Measurements from ENCODE around the gene GMFB. TPM values are rescaled to one million over a fixed set of nuclear protein-coding genes. Genes with fewer than 3 reads are reported as not detected.

The GMFB gene
- total RNA-seq, 1 experiment from 2014 or later: 63.7 TPM

DNA sequence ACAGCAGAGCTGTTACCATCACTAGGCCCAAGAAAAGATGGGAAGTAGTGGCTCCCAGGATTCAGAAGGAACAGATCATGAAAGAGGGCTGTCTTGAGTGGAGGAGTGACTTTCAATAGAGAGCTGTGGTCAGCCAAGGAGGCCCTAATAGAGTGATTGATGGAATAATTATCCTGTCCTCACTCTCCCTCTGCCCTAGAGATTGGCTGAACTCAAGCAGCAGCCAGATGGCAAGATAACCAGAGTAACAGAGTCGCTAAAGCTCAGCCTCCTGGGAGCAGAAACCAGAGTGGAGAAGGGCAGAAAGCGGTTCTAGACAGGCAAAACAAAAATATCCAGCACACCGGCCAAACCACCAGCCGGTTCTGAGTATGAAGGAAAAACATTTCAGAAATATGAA lies 23.1 kb downstream of the GMFB start:
- Mint-ChIP-seq H3K4me3 (no peak overlapping the region), H3K9me3 (peaks cover 18% of the 10 kb centered on the region), H3K36me3 (peaks cover 17% of the 10 kb centered on the region), H3K27me3 (ENCODE audit: low read depth) (peaks cover 6% of the 10 kb centered on the region), H3K4me1 (no peaks in the 10 kb centered on the region), H3K27ac (no peak overlapping the region)
- CTCF ChIA-PET: no interaction called here
- POLR2A ChIA-PET: interaction anchor here (0.9 kb wide), 1 partner anchor 23 kb away, joined by 3 read pairs; no protein-coding TSS in a partner anchor
- no peak for ATAC-seq
- TF ChIP-seq, protein P1, sequence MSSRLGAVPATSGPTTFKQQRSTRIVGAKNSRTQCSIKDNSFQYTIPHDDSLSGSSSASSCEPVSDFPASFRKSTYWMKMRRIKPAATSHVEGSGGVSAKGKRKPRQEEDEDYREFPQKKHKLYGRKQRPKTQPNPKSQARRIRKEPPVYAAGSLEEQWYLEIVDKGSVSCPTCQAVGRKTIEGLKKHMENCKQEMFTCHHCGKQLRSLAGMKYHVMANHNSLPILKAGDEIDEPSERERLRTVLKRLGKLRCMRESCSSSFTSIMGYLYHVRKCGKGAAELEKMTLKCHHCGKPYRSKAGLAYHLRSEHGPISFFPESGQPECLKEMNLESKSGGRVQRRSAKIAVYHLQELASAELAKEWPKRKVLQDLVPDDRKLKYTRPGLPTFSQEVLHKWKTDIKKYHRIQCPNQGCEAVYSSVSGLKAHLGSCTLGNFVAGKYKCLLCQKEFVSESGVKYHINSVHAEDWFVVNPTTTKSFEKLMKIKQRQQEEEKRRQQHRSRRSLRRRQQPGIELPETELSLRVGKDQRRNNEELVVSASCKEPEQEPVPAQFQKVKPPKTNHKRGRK (CRISPR knock-in tag; IDR thresholded peaks at IDR 0.05; ENCODE audit: borderline replicate concordance): no peak
- TF ChIP-seq CBFB (CRISPR knock-in tag; IDR thresholded peaks at IDR 0.05; ENCODE audit: low read depth): no peak
- TF ChIP-seq RELA (CRISPR knock-in tag; IDR thresholded peaks at IDR 0.05; ENCODE audit: borderline replicate concordance): no peak
- no peak for TF ChIP-seq FOXK1 (CRISPR knock-in tag; IDR thresholded peaks at IDR 0.05)
- no peak for TF ChIP-seq TCF7 (CRISPR knock-in tag; IDR thresholded peaks at IDR 0.05; ENCODE audit: low read depth)
- TF ChIP-seq NFYB (CRISPR knock-in tag; conservative IDR thresholded peaks at IDR 0.05; ENCODE audit: low read depth): no peak
- no peak for TF ChIP-seq ZNF219 (CRISPR knock-in tag; IDR thresholded peaks at IDR 0.05; ENCODE audit: borderline replicate concordance)
- TF ChIP-seq, protein P2, sequence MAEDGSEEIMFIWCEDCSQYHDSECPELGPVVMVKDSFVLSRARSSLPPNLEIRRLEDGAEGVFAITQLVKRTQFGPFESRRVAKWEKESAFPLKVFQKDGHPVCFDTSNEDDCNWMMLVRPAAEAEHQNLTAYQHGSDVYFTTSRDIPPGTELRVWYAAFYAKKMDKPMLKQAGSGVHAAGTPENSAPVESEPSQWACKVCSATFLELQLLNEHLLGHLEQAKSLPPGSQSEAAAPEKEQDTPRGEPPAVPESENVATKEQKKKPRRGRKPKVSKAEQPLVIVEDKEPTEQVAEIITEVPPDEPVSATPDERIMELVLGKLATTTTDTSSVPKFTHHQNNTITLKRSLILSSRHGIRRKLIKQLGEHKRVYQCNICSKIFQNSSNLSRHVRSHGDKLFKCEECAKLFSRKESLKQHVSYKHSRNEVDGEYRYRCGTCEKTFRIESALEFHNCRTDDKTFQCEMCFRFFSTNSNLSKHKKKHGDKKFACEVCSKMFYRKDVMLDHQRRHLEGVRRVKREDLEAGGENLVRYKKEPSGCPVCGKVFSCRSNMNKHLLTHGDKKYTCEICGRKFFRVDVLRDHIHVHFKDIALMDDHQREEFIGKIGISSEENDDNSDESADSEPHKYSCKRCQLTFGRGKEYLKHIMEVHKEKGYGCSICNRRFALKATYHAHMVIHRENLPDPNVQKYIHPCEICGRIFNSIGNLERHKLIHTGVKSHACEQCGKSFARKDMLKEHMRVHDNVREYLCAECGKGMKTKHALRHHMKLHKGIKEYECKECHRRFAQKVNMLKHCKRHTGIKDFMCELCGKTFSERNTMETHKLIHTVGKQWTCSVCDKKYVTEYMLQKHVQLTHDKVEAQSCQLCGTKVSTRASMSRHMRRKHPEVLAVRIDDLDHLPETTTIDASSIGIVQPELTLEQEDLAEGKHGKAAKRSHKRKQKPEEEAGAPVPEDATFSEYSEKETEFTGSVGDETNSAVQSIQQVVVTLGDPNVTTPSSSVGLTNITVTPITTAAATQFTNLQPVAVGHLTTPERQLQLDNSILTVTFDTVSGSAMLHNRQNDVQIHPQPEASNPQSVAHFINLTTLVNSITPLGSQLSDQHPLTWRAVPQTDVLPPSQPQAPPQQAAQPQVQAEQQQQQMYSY (CRISPR knock-in tag; IDR thresholded peaks at IDR 0.05): no peak
- no peak for TF ChIP-seq AR (CRISPR knock-in tag; IDR thresholded peaks at IDR 0.05)
- no peak for TF ChIP-seq RORB (CRISPR knock-in tag; IDR thresholded peaks at IDR 0.05)
- TF ChIP-seq, protein P3, sequence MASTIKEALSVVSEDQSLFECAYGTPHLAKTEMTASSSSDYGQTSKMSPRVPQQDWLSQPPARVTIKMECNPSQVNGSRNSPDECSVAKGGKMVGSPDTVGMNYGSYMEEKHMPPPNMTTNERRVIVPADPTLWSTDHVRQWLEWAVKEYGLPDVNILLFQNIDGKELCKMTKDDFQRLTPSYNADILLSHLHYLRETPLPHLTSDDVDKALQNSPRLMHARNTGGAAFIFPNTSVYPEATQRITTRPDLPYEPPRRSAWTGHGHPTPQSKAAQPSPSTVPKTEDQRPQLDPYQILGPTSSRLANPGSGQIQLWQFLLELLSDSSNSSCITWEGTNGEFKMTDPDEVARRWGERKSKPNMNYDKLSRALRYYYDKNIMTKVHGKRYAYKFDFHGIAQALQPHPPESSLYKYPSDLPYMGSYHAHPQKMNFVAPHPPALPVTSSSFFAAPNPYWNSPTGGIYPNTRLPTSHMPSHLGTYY (CRISPR knock-in tag; IDR thresholded peaks at IDR 0.05): no peak
- TF ChIP-seq MAX (CRISPR knock-in tag; IDR thresholded peaks at IDR 0.05): no peak
- DNase-seq (ENCODE audit: low spot score): no peak

- H3K9me3 Mint-ChIP-seq: peaks cover 31% of the 10 kb centered on the region
- TF ChIP-seq NR1H2 (CRISPR knock-in tag; IDR thresholded peaks at IDR 0.05): no peak
- TF ChIP-seq SMAD3 (CRISPR knock-in tag; IDR thresholded peaks at IDR 0.05; ENCODE audit: borderline replicate concordance): no peak
- TF ChIP-seq KAT7 (CRISPR knock-in tag; IDR thresholded peaks at IDR 0.05; ENCODE audit: borderline replicate concordance): no peak
- TF ChIP-seq ZNF396 (CRISPR knock-in tag; IDR thresholded peaks at IDR 0.05; ENCODE audit: borderline replicate concordance): no peak
- TF ChIP-seq CBFB (CRISPR knock-in tag; IDR thresholded peaks at IDR 0.05; ENCODE audit: low read depth): no peak
- TF ChIP-seq MAX (CRISPR knock-in tag; IDR thresholded peaks at IDR 0.05): no peak
- no peak for TF ChIP-seq MXD4 (CRISPR knock-in tag; IDR thresholded peaks at IDR 0.05; ENCODE audit: borderline replicate concordance)
- TF ChIP-seq ZBTB21 (CRISPR knock-in tag; IDR thresholded peaks at IDR 0.05; ENCODE audit: borderline replicate concordance): no peak
- no peak for TF ChIP-seq ATF3 (CRISPR knock-in tag; conservative IDR thresholded peaks at IDR 0.05)
- TF ChIP-seq ZMAT4 (CRISPR knock-in tag; IDR thresholded peaks at IDR 0.05): no peak
- TF ChIP-seq, protein P4, sequence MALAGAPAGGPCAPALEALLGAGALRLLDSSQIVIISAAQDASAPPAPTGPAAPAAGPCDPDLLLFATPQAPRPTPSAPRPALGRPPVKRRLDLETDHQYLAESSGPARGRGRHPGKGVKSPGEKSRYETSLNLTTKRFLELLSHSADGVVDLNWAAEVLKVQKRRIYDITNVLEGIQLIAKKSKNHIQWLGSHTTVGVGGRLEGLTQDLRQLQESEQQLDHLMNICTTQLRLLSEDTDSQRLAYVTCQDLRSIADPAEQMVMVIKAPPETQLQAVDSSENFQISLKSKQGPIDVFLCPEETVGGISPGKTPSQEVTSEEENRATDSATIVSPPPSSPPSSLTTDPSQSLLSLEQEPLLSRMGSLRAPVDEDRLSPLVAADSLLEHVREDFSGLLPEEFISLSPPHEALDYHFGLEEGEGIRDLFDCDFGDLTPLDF (CRISPR knock-in tag; IDR thresholded peaks at IDR 0.05): no peak
- TF ChIP-seq ZNF423 (CRISPR knock-in tag; IDR thresholded peaks at IDR 0.05): no peak
- TF ChIP-seq ZNF138 (CRISPR knock-in tag; conservative IDR thresholded peaks at IDR 0.05): no peak
- no peaks in the 10 kb centered on the region for H3K4me1 Mint-ChIP-seq
- ATAC-seq: no peak
- H3K36me3 Mint-ChIP-seq: peaks cover 22% of the 10 kb centered on the region
- ChIA-PET CTCF (interaction anchor here (1.1 kb wide), 2 partner anchors 311 to 312 kb away, joined by 3 read pairs; no protein-coding TSS in a partner anchor), POLR2A (no interaction called here)
- no peak overlapping the region for H3K4me3 Mint-ChIP-seq
- no peak overlapping the region for H3K27ac Mint-ChIP-seq
- no peak for DNase-seq (ENCODE audit: low spot score)
- H3K27me3 Mint-ChIP-seq (ENCODE audit: low read depth): no peaks in the 10 kb centered on the region
Observed at GRCh38 chr14:54462048-54462447, 26.7 kb downstream of the GMFB start.

Data from WTC11 (cell line).